DOHH2 (cell line): Measurements from ENCODE around the gene RFX6.

Experiments
- H3F3A ChIP-seq: fragments of 200-600 bp; sonication (generic), shearing (Covaris generic); 2 replicates; pipeline ENCODE4 v1.6.0; 2016; ENCODE audit warnings: antibody characterized with exemption, mild to moderate bottlenecking; ENCODE audit not compliant: control insufficient read depth, insufficient read depth
- H3K27ac ChIP-seq: fragments of 200-600 bp; sonication (generic); 2 replicates; pipeline ENCODE4 v1.5.1; 2014; ENCODE audit warnings: low read depth, mild to moderate bottlenecking, low read length, moderate library complexity
- H3K27me3 ChIP-seq: fragments of 200-600 bp; sonication (generic); 2 replicates; pipeline ENCODE4 v1.6.1; 2014; ENCODE audit warnings: mild to moderate bottlenecking, low read length, mixed read lengths; ENCODE audit not compliant: control insufficient read depth
- H3K36me3 ChIP-seq: fragments of 200-600 bp; sonication (generic); 2 replicates; pipeline ENCODE4 v1.6.1; 2014; ENCODE audit warnings: mild to moderate bottlenecking, low read length, moderate library complexity, mixed read lengths; ENCODE audit not compliant: control insufficient read depth
- H3K4me1 ChIP-seq: fragments of 200-600 bp; sonication (generic); 2 replicates; pipeline ENCODE4 v1.6.1; 2014; ENCODE audit warnings: mild to moderate bottlenecking, low read length, mixed read lengths; ENCODE audit not compliant: control insufficient read depth
- H3K4me2 ChIP-seq: fragments of 200-600 bp; sonication (generic); 2 replicates; pipeline ENCODE4 v1.6.0; 2014; ENCODE audit warnings: mild to moderate bottlenecking, low read length, moderate library complexity
- H3K4me3 ChIP-seq: fragments of 200-600 bp; sonication (generic); 2 replicates; pipeline ENCODE4 v1.5.1; 2014; ENCODE audit warnings: mild to moderate bottlenecking, low read length, mixed read lengths
- H3K79me2 ChIP-seq: fragments of 200-600 bp; sonication (generic); 2 replicates; pipeline ENCODE4 v1.6.1; 2014; ENCODE audit warnings: mild to moderate bottlenecking, low read length, mixed read lengths; ENCODE audit not compliant: control insufficient read depth
- H3K9me2 ChIP-seq: fragments of 200-600 bp; sonication (generic); replicated peaks from 2 replicates; pipeline ENCODE4 v1.6.1; 2014; ENCODE audit warnings: mild to moderate bottlenecking, low read length, mixed read lengths; ENCODE audit not compliant: control insufficient read depth
- H3K9me3 ChIP-seq: fragments of 200-600 bp; sonication (generic); 2 replicates; pipeline ENCODE4 v1.6.1; 2014; ENCODE audit warnings: antibody characterized with exemption, low read length, mixed read lengths; ENCODE audit not compliant: control insufficient read depth, insufficient read depth
- H4K20me1 ChIP-seq: fragments of 200-600 bp; sonication (generic); 2 replicates; pipeline ENCODE4 v1.6.0; 2014; ENCODE audit warnings: low read depth, mild to moderate bottlenecking, antibody characterized with exemption, low read length, moderate library complexity; ENCODE audit not compliant: control insufficient read depth, insufficient read depth
- CTCF ChIP-seq: fragments of 200-600 bp; sonication (generic); IDR thresholded peaks from one replicate; pipeline ENCODE4 v1.5.1; 2014; ENCODE audit warnings: antibody characterized with exemption, mild to moderate bottlenecking, low read depth, low read length; ENCODE audit not compliant: poor library complexity, severe bottlenecking
- EZH2phosphoT487 ChIP-seq: fragments of 200-600 bp; sonication (generic); IDR thresholded peaks from 2 replicates; pipeline ENCODE4 v1.6.1; 2017; ENCODE audit warnings: borderline replicate concordance, mild to moderate bottlenecking, antibody characterized with exemption, low read length, moderate library complexity, mixed read lengths

The RFX6 gene

DNA sequence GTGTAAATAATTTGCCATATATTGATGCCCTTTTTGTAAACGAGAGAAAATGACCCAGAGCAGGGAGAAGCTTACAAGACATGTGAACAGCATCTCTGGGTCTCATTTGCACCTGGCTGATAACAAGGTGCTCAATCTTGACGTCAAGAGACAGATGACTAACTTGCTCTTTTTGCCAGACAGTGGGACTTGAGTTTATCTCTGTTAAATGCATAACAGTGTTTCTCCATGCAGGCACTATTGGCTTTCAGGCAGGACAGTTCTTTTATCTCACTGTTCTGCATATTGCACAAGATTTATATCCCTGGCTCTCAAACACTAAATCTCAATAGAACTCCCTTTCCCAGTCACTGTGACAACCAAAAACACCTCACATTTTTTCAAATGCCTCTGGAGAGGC lies 56.4 kb downstream of the RFX6 start:
- TF ChIP-seq CTCF (no peak), EZH2phosphoT487 (no peak)
- Histone ChIP-seq H3K27ac (no peak overlapping the region), H3F3A (no peaks in the 10 kb centered on the region), H4K20me1 (no peaks in the 10 kb centered on the region), H3K79me2 (no peaks in the 10 kb centered on the region), H3K9me2 (no peaks in the 10 kb centered on the region), H3K4me2 (no peak overlapping the region), H3K27me3 (no peaks in the 10 kb centered on the region), H3K4me3 (no peak overlapping the region), H3K9me3 (no peaks in the 10 kb centered on the region), H3K4me1 (no peaks in the 10 kb centered on the region), H3K36me3 (no peaks in the 10 kb centered on the region)

DNA sequence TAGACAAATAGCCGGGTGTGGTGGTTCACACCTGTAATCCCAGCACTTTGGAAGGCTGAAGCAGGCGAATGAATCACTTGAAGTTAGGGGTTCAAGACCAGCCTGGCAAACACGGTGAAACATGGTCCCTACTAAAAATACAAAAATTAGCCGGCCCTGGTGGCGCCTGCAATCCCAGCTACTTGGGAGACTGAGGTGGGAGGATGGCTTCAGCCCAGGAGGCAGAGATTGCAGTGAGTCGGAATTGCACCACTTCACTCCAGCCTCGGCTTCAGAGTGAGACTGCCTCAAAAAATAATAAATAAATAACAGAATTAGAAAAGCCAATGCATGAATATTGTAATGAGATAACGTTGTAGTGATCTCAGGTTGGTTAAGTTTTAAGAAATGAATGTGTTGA lies 61.3 kb downstream of the RFX6 start:
- Histone ChIP-seq H3K9me2 (no peaks in the 10 kb centered on the region), H3K27me3 (no peaks in the 10 kb centered on the region), H3K79me2 (no peaks in the 10 kb centered on the region), H3K4me3 (no peak overlapping the region), H3K4me1 (no peaks in the 10 kb centered on the region), H3K4me2 (no peak overlapping the region), H3K27ac (no peak overlapping the region), H3K9me3 (no peaks in the 10 kb centered on the region), H3F3A (no peaks in the 10 kb centered on the region), H4K20me1 (no peaks in the 10 kb centered on the region), H3K36me3 (no peaks in the 10 kb centered on the region)
- TF ChIP-seq EZH2phosphoT487 (no peak), CTCF (no peak)

- no peaks in the 10 kb centered on the region for H3K9me2 ChIP-seq
Observed at GRCh38 chr6:116941727-116942126, 64.7 kb downstream of the RFX6 start.

More at GRCh38 chr6:116941727-116942126, 64.7 kb downstream of the RFX6 start:
- TF ChIP-seq EZH2phosphoT487 (no peak), CTCF (no peak)
- peaks cover 2% of the 10 kb centered on the region; the same call in 1 of the 2 replicates for H3K27me3 ChIP-seq
- H3F3A ChIP-seq: no peaks in the 10 kb centered on the region
- no peaks in the 10 kb centered on the region for H3K9me3 ChIP-seq
- H3K4me3 ChIP-seq: no peak overlapping the region
- no peaks in the 10 kb centered on the region for H4K20me1 ChIP-seq
- no peak overlapping the region for H3K27ac ChIP-seq
- H3K79me2 ChIP-seq: no peaks in the 10 kb centered on the region
- H3K4me2 ChIP-seq: no peak overlapping the region
- no peaks in the 10 kb centered on the region for H3K36me3 ChIP-seq
- H3K4me1 ChIP-seq: no peaks in the 10 kb centered on the region
